Uterus (tissue), 4 donors: ENCODE results near the gene GNL3. TPM values are rescaled to one million over a fixed set of nuclear protein-coding genes. Genes with fewer than 3 reads are reported as not detected.

Source experiments
- DNase-seq, 2 donors: peaks; one replicate each; pipeline ENCODE4 v3.0.0-alpha.2; 2019 to 2020
- H3K27ac ChIP-seq, 2 donors: fragments of 200-600 bp; sonication (generic); 1 replicate in 1 of 2; 2 replicates in 1 of 2; pipeline ENCODE4 v1.5.1; 2016 to 2018
- H3K27me3 ChIP-seq, 2 donors: fragments of 200-600 bp; sonication (generic); one replicate each; pipeline ENCODE4 v1.5.1; 2018 to 2019; ENCODE audit warnings: control low read depth in 1 of 2
- H3K36me3 ChIP-seq, 2 donors: fragments of 200-600 bp; sonication (generic); one replicate each; pipeline ENCODE4 v1.5.1; 2019; ENCODE audit warnings: control low read depth in 1 of 2
- H3K4me1 ChIP-seq, 2 donors: fragments of 200-600 bp; sonication (generic); one replicate each; pipeline ENCODE4 v1.5.1; 2018 to 2019; ENCODE audit warnings: control low read depth in 1 of 2
- H3K4me3 ChIP-seq, 2 donors: fragments of 200-600 bp; sonication (generic); 1 replicate in 1 of 2; 2 replicates in 1 of 2; pipeline ENCODE4 v1.5.1; 2018 to 2019; ENCODE audit warnings: mild to moderate bottlenecking in 1 of 2
- H3K9me3 ChIP-seq, 2 donors: fragments of 200-600 bp; sonication (generic); one replicate each; pipeline ENCODE4 v1.5.1; 2019; ENCODE audit warnings: control low read depth in 1 of 2
- CTCF ChIP-seq, 4 experiments: fragments of 200-600 bp in 2 of 4; fragments of 450-650 bp in 2 of 4; sonication (generic) in 2 of 4; IDR thresholded peaks; one replicate each; pipeline ENCODE4 v1.5.1; 2016 to 2019; ENCODE audit warnings: antibody characterized with exemption in 4 of 4, mild to moderate bottlenecking in 2 of 4, moderate library complexity in 1 of 4
- POLR2A ChIP-seq, 2 donors: fragments of 450-650 bp; IDR thresholded peaks; one replicate each; pipeline ENCODE4 v1.6.1; 2016; ENCODE audit warnings: antibody characterized with exemption in 2 of 2, mild to moderate bottlenecking in 1 of 2, moderate library complexity in 1 of 2
- intact Hi-C: fragments of 100-400 bp; cut with DNase I; formaldehyde crosslinking; loops from one replicate; pipeline ENCODE4 v1.15.1; 2023; ENCODE audit warnings: low total_unique reads
- small RNA-seq: library from RNA; depleted of rRNA; stranded (forward); fragments of <200 nt; gene quantifications from one replicate; pipeline ENCODE3, GENCODE V24; 2016
- total RNA-seq, 4 donors: library from RNA; depleted of rRNA in 3 of 4; stranded (reverse); fragments of >200 nt in 3 of 4; gene quantifications; one replicate each; pipeline versions ENCODE4 v1.1.0 to v1.2.4, GENCODE V29; 2014 to 2023
- donor health status: DM: yes; HTN: yes; CAD: no.

The GNL3 gene
- total RNA-seq, 4 donors from 2014 or later = 29.5 to 108 (median 53.9) TPM

- intact Hi-C loops = no loop called here
- no peak for TF ChIP-seq CTCF (IDR thresholded peaks at IDR 0.05)
- TF ChIP-seq POLR2A (IDR thresholded peaks at IDR 0.05) = no peak
- Histone ChIP-seq H3K9me3 (no peaks in the 10 kb centered on the region), H3K4me3 (no peak overlapping the region), H3K27ac (no peak overlapping the region), H3K36me3 (no peaks in the 10 kb centered on the region), H3K4me1 (no peaks in the 10 kb centered on the region), H3K27me3 (no peaks in the 10 kb centered on the region)
- no peak for DNase-seq
Observed at GRCh38 chr3:52739730-52740129, 53.9 kb downstream of the GNL3 start.

- Histone ChIP-seq H3K36me3 (no peaks in the 10 kb centered on the region), H3K27ac (no peak overlapping the region), H3K9me3 (no peaks in the 10 kb centered on the region), H3K27me3 (no peaks in the 10 kb centered on the region), H3K4me1 (no peaks in the 10 kb centered on the region), H3K4me3 (no peak overlapping the region)
- DNase-seq = no peak
- intact Hi-C loops = no loop called here
- TF ChIP-seq CTCF (IDR thresholded peaks at IDR 0.05) = peak in 3 of 4 experiments; percentile 7 to 50 (median 28)
- no peak for TF ChIP-seq POLR2A (IDR thresholded peaks at IDR 0.05)
Observed at GRCh38 chr3:52742418-52743041, 56.7 kb downstream of the GNL3 start.

- Histone ChIP-seq H3K27me3 (no peaks in the 10 kb centered on the region), H3K4me3 (no peak overlapping the region), H3K9me3 (no peaks in the 10 kb centered on the region), H3K27ac (no peak overlapping the region), H3K4me1 (no peaks in the 10 kb centered on the region), H3K36me3 (no peaks in the 10 kb centered on the region)
- intact Hi-C loops = no loop called here
- no peak for DNase-seq
- no peak for TF ChIP-seq CTCF (IDR thresholded peaks at IDR 0.05)
- no peak for TF ChIP-seq POLR2A (IDR thresholded peaks at IDR 0.05)
Observed at GRCh38 chr3:52743152-52743551, 57.3 kb downstream of the GNL3 start.

- Histone ChIP-seq H3K4me3 (no peak overlapping the region), H3K27ac (no peak overlapping the region), H3K4me1 (no peaks in the 10 kb centered on the region), H3K36me3 (no peaks in the 10 kb centered on the region), H3K9me3 (no peaks in the 10 kb centered on the region), H3K27me3 (no peaks in the 10 kb centered on the region)
- TF ChIP-seq CTCF (IDR thresholded peaks at IDR 0.05) = no peak
- TF ChIP-seq POLR2A (IDR thresholded peaks at IDR 0.05) = no peak
- intact Hi-C loops = no loop called here
- DNase-seq = no peak
Observed at GRCh38 chr3:52743721-52744120, 57.9 kb downstream of the GNL3 start.

Small RNA genes within 50 kb of the gene (small RNA-seq; reads per million reads assigned to genes)
- gene AC006254.2 (not detected), gene RF00569 (3,163 reads per million, percentile 99 among the genes with 10 or more reads in this experiment), gene RF01183 (not detected), gene SNORD19 (not detected), gene SNORD19B (not detected), gene SNORD69 (1,956 reads per million, percentile 98 among the genes with 10 or more reads in this experiment)

Other genes with a start within 250 kb of the GNL3 start
- gene SEMA3G, start 240.9 kb upstream of the GNL3 start, total RNA-seq = 10 to 100 TPM in 3 of 4 donors, 1 to 10 TPM in 1; 4.4 to 91.2 (median 16.7) TPM
- 1 to 10 TPM in 3 of 4 donors, not detected in 1; 3.0 to 4.4 (median 3.4) TPM for gene TNNC1, start 232.0 kb upstream of the GNL3 start, total RNA-seq
- 100 to 1,000 TPM in 2 of 4 donors, 10 to 100 TPM in 2; 50.0 to 157 (median 114) TPM for gene NISCH, start 230.4 kb upstream of the GNL3 start, total RNA-seq
- 100 to 1,000 TPM in 1 of 4 donors, 10 to 100 TPM in 3; 55.3 to 216 (median 78.2) TPM for gene STAB1, start 190.7 kb upstream of the GNL3 start, total RNA-seq
- gene NT5DC2, start 152.2 kb upstream of the GNL3 start, total RNA-seq = 10 to 100 TPM in 3 of 4 donors, 1 to 10 TPM in 1; 9.2 to 67.6 (median 29.3) TPM
- gene UQCC5, start 149.4 kb upstream of the GNL3 start, total RNA-seq = 100 to 1,000 TPM in 1 of 4 donors, 10 to 100 TPM in 2, 1 to 10 TPM in 1; 4.1 to 435 (median 51.9) TPM
- 100 to 1,000 TPM in 1 of 4 donors, 10 to 100 TPM in 3; 22.5 to 152 (median 56.6) TPM for gene PBRM1, start 119 bp upstream of the GNL3 start, total RNA-seq
- gene GLT8D1, start 19.8 kb downstream of the GNL3 start, total RNA-seq = 100 to 1,000 TPM in 1 of 4 donors, 10 to 100 TPM in 2, 1 to 10 TPM in 1; 7.9 to 141 (median 48.9) TPM
- gene SPCS1, start 20.1 kb downstream of the GNL3 start, total RNA-seq = 10 to 100 TPM in 3 of 4 donors, 1 to 10 TPM in 1; 9.0 to 67.4 (median 59.1) TPM
- 10 to 100 TPM; 16.8 to 48.0 (median 37.7) TPM for gene NEK4, start 84.9 kb downstream of the GNL3 start, total RNA-seq
- under 1 TPM in 1 of 4 donors, not detected in 3; 0.18 TPM for gene ITIH1, start 91.6 kb downstream of the GNL3 start, total RNA-seq
- 10 to 100 TPM in 1 of 4 donors, 1 to 10 TPM in 2, under 1 TPM in 1; 0.48 to 11.8 (median 5.6) TPM for gene ITIH3, start 108.8 kb downstream of the GNL3 start, total RNA-seq
- 1 to 10 TPM in 3 of 4 donors, under 1 TPM in 1; 0.26 to 8.7 (median 6.9) TPM for gene ITIH4, start 144.6 kb downstream of the GNL3 start, total RNA-seq
- 10 to 100 TPM in 1 of 4 donors, 1 to 10 TPM in 2, not detected in 1; 1.8 to 35.2 (median 8.7) TPM for gene MUSTN1, start 149.0 kb downstream of the GNL3 start, total RNA-seq
- 10 to 100 TPM in 3 of 4 donors, 1 to 10 TPM in 1; 6.7 to 24.1 (median 21.5) TPM for gene STIMATE, start 211.5 kb downstream of the GNL3 start, total RNA-seq